ENCODE measurements around the gene TMEM121B. TPM values are rescaled to one million over a fixed set of nuclear protein-coding genes. Genes with fewer than 3 reads are reported as not detected.

The TMEM121B gene
- 12.5 TPM for total RNA-seq

GRCh38 chr22:17121233-17122195 lies at the start of gene TMEM121B:
Gene TMEM121B (minus strand): TSS chr22:17121360. CDS start chr22:17121127, 233 bp downstream.

GRCh38 chr22:17158568-17159503 lies 37.7 kb upstream of the TMEM121B start, which contains the start of gene HDHD5:
Gene HDHD5 (minus strand): TSS chr22:17159277. CDS start chr22:17159251, 26 bp downstream.

GRCh38 chr22:17084554-17085276 lies 36.4 kb downstream of the TMEM121B start, which contains the start of gene IL17RA:
Gene IL17RA (plus strand): TSS chr22:17085000. CDS start chr22:17085092, 92 bp downstream.

Other genes with a start within 250 kb of the TMEM121B start
- not detected for gene GAB4, start 113.1 kb downstream of the TMEM121B start, total RNA-seq
- 7.8 TPM for gene IL17RA, start 36.4 kb downstream of the TMEM121B start, total RNA-seq
- 31.1 TPM for gene HDHD5, start 37.9 kb upstream of the TMEM121B start, total RNA-seq
- gene ADA2, start 98.1 kb upstream of the TMEM121B start, total RNA-seq = 10.4 TPM
- 6.0 TPM for gene CECR2, start 248.1 kb upstream of the TMEM121B start, total RNA-seq

All from diencephalon (tissue), 1 donor.